ENCODE data around the gene NACAD.

DNA sequence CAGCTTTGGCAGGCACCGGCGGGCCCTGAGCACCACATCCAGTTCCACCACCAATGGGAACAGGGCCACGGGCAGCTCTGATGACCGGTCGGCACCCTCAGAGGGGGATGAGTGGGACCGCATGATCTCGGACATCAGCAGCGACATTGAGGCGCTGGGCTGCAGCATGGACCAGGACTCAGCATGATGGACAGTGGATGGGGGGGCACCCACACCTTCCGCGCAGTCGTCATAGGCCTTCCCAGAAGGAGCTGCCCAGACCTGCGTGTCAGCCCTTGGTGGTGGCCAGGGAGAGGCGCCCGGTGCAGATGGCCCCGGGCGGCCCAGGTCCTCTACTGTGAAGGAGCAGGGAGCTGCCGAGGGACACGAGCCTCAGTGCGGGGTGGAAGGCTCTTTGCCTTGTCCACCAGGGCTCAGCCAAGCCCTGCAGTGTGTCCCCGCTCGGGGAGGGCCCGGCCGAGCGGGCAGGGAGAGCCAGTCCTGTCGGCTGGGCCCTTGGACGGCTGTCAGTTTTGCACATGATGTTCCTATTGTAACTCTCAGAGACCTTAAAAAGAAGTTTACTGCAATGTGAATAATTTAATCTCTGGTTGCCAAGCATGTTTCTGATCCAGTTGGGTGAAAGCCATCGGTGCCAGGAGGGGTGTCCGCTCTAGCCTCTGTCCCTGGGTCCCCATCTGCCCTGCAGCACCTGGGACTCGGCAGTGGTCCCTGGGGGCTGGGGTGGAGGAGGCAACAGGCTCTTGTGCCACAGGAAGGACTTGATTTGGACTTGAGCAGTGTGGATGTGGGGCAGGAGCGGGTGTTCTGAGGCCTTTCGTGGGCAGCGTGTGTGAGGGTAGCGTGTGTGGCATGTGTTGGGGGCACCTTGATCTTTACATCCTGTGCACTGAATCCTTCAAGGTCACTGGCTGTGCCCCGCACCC is 12.6 kb downstream of the NACAD start:
- TF ChIP-seq EHF (CRISPR knock-in tag; IDR thresholded peaks at IDR 0.05) (no peak), ESRRA (IDR thresholded peaks at IDR 0.05; ENCODE audit: borderline replicate concordance, low read length) (no peak), POLR2A (IDR thresholded peaks at IDR 0.05; ENCODE audit: low read length) (no peak)
